HPDE6-E6E7 (cell line): ENCODE measurements around the gene PAM16.

Experiments used
- DNase-seq: peaks from one replicate; pipeline ENCODE4 v3.0.0; 2011; ENCODE audit warnings: missing footprints; ENCODE audit errors: extremely low spot score

PAM16 gene

DNA sequence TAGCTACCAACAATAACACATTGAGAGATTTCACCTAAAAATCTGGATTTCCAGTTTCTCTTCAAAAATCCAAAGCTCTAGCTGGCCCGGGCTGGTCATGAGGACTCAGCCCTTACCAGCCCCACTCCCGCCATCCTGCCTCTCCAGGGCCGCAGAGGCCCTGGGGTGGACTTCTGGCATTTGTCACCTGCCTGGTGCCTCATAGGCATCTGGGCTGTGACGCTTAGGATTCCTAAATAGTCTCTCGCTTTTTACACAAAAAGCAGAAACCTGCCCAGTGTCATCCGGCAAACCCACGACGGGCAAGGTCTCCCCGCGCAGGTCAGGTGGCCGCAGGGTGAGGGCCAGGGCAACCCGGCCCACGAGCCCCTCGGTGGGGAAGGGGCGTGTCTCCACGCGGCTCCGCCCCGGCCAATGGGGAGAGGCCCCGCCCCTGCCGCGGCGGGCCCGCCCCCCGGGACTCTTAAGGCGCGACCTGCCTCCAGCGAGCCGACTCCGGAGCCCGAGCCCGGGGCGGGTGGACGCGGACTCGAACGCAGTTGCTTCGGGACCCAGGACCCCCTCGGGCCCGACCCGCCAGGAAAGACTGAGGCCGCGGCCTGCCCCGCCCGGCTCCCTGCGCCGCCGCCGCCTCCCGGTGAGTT, 20.4 kb upstream of the PAM16 start, which contains the start of gene VASN:
Gene VASN, plus strand, starts transcription at position 492 of the 644 bp plus-strand sequence. CDS start 9,030 bp downstream, outside the sequence.
- DNase-seq = peak; percentile 67

DNA sequence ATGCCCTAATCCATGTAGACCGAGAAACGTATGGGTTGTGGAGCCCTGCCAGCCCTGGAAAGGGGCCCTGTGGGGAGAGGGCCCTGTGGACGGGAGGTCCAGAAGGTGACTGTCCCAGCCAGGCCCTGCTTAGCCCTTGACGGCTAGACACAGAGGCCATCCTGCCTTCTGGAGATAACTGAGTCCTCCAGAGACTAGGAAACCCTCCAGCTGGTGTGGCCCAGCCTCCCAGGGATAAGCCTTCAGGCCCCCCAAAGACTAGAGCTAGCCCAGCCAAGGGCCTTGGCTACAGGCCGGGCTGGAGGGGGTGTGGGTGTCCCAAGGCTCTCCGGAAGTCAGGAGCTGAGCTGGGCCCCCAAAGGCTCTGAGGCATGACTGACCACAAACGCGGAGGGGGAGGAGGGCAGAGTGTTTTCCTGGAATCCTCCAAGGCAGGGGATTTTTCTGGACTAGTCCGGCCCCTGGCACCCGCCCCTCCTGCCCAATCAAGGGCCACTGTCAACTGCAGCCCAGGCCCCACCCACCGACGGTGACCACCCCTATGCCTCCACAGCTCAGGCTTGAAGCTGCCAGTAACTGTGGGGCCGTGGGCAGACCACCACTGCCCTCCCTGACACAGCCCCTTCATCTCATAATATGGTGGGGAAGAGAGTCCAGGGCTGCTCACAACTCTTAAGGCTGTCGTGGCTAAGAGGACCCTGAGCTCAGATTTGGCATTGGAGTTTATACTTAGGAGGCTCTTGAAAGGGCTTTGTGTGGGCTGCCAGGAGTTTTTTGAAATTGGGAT, 19.6 kb upstream of the PAM16 start:
- DNase-seq = no peak

DNA sequence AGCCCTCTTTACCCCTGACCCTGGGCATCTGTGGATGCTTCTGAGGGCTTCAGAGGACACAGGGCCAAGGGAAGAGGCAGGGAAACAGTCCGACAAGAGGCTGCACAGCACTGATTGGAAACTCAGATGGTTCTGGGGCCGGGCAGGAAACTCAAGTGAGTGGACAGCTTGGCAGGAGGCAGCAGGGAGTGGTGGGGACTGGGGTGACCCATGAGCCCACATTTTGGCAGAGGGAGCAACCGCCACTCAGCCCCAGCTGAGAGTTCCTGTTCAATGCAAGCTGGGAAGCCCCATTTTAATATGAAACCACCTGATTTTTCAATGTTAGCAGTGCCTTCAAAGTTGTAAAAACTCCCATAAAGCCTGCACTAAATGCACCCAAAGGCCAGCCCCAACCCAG, 19.0 kb upstream of the PAM16 start:
- DNase-seq = no peak

DNA sequence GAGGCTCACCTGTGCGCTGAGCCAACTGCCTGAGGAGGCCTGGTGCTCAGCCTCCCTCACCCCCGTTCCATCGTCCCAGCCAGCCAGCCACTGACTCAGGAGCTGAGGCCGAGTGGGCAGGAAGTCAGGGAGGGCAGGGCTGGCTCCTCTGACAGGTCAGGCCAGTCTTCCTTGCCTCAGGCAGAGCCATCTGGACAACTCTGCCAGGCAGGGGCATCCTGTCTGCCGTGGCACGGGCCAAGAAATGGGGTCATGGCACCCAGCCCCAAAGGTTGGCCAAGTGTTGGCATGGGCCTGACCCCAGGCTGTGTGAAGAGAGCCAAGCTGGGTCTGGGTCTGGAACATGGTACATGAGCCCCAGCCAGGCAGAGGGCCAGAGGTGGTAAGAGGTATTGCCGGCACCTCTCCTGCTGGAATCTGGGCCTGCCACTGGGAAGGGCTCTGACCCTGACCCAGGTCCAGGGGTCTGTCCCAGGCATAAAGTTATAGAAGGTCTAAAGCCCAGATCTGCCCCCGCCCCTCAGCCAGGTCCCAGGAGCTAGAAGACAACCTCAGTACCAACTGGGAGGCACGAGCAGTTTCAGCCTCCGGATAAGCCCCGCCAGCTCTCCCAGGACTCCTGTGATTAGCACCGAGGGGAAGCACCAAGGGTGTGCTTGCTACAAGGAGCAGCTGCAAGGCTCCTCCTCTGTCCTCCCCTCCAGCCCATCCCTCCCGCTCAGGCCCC, 18.0 kb upstream of the PAM16 start:
- DNase-seq = peak; percentile 86

DNA sequence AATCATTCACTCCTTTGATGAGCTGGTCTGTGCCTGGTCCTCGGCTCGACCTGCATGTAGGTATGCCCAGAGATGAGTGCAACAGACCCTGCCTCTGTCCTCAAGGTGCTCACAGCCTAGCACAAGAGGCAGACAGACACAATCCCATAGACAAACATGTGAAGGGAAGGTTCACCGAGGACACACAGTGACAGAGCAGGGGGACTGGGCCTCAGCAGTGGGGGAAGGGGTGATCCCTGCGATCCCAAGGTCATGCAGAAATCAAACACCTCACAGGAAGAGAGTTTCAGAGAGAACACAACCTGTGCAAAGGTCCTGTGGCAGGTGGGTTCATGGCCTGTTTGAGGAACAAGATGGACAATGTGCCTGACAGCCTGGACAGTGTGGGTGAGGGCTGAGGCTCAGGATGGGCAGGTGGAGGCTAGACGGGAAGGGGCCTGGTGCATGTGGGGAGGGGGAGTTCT, 16.3 kb upstream of the PAM16 start:
- DNase-seq = no peak

DNA sequence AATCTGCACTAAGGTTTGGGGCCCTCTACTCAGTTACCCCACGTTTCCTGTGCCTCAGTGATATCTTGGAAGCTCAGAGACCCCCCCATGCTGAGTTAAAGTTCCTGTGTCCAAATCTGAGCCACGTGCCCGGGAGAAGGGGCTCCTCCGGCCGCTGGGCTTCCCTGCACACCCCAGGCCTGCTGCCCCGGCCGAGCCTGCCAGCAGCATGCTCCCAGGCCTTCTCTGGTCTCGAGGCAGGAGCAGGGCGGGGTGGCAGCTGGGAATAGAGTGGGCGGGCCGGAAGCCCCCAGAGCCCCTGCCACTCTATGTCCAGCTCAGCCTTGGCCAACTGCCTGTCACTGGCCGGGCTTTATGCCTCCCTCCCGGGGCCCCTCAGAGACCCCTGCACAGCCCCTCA, 14.9 kb upstream of the PAM16 start:
- DNase-seq = no peak

DNA sequence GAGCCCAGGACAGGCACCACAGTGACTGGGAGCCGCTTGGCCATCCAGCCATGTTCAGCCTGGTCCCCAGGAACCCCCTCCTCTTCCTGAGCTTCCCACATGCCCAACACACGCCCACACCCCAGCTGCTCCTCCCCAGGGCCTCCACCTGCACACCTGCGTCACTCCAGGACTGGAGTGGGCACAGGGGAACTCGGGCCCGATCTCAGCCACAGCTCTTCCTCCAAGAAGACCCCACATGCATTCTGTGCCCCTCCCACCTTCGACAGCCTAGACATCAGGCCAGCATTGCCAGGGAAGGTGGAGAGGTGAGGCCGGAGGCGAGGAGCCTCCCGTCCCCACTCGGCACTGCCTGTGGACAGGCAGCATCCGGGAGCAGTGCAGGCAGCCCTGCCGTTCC, 14.5 kb upstream of the PAM16 start:
- DNase-seq = no peak

DNA sequence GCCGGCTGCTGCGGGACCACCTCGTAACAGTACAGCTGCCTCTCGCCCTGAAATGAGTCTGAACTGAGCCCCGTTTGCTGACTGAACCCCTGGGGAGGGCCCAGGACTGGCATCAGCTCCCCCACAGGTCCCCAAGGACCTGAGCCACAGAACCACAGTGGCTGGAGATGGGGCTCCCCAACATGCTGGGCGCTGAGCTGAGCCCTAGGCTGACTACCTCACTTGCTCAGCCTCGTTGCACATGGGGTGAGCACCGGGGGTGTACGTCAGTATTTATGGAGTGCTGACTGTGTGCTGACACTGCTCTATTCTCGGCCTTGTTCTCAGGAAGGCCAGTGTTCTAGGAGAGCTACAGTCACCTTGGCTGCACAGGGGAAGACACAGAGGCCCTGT, 13.9 kb upstream of the PAM16 start:
- DNase-seq = no peak

DNA sequence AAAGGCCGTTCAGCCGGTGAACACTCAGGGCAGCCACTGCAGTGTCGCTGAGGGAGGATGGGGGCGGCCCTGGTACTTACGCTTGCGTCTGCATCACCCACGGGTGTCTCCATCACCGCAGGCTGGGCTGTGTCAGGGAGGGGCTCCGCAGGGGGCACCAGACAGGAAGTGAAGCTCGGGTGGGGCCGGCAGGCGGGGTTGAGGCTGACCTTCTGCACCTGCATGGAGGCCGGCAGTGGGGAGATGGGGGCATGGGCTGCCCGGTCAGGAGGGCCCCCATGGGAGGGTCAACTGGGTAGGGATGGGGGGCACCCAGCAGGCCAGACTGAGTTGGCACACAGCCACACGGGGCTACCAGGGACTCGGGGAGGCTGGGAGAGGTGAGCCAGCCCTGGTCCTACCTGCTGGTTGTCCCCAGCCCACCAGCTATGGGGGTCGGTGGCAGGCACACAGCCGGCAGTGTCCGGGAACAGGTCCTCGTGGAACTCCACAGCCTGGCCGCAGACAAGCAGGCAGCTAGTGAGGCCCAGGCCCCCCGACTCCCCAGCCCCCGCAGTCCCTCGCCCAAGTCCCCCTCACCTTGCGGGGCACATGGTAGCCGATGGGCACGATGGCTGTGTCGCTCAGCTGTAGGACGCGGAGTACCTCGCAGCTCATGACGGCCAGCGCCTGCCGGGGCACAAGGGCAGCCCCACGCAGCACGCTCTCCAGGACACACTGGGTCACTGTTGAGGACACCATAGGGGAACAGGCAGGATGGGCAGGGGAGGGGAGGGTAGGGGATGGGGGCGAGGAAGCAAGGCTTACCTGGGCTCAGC, 13.3 kb upstream of the PAM16 start:
- DNase-seq = no peak

DNA sequence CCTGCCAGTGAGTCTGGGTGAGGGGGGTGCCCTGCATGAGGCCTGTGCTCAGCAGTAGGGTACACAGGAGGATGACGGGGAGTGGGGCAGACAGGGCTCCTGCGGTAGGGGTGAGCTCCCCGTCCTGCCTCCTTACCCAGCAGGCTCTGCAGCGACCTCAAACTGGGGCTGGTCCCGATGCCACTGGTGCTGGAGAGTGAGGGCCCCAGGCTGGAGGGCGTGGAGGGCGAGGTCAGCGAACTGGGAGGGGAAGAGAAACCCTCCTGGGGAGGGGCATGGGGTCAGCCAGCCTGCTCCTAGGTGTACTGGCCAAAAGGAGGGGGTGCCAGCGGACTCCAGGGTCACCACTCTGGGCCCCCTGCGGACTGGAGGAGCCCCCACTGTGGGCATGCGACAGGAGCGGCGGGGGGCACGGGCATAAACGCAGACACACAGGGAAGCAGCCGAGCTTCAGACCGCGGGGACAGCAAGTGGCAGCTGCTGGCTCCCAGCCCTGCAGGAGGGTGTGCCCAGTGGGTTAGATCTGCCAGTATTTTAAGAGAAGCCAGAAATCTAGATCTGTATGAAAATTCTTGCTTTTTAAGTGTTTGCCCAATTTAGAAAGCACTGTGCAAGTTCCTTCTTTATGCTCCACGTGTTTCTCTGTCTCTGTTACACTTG, 11.5 kb upstream of the PAM16 start:
- no peak for DNase-seq

DNA sequence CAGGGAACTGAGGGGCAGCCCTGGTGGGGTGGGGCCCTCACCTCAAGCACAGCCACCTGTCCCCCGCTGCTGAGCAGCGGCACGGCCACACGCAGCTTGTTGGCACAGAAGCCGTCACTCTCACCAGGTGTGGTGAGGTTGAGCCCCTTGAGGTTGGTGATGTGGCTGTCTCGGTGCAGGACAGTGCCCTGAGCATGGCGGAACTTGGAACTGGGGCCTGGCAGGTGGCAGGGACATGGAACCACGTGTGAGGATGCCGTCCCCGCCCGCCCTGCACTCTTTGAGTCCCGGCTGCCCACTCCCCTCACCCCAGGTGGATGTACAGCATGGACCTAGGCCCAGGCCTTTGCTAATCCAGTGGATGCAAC, 10.8 kb upstream of the PAM16 start:
- DNase-seq = no peak

DNA sequence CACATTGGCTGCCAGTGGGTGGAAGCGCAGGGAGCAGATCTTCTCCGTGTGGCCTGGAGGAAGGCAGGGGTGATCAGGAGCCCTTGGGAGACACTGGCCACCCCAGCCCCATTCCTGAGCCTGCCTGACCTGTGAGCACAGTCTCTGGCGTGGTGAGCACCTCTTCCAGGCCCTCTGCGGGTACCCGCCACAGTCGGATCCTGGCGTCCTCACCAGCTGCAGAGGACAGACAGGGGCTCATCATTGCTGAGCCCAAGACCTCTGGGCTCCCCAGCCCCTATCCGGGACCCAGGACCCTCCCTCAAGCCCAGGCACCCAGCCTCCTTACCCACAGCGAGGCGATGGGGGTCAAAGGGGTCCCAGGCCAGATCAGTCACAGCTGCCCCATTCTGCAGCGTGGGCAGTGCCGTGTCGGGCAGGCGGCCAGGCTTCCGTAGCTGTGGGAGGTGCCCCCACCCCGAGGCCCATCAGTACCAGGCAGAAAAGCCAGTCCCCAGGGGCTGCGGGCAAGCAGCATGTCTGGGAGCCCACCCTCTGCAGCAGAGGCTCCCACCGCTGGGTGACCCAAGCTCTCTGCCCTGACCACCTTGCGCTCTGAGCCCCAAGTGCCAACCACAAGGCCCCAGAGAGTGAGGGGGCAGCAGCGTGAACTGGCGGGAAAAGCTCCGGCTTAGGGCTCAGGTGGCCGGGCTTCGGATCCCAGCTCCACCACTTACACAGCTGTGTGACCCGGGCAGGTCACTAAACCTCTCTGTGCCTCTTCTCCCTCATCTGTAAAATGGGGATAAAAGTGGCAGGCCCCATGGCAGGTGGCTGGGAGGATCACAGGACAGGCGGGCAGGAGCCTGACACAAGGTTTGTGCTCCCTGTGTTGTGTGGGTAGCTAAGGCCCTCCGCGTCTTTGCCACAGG, 10.2 kb upstream of the PAM16 start:
- DNase-seq = no peak

DNA sequence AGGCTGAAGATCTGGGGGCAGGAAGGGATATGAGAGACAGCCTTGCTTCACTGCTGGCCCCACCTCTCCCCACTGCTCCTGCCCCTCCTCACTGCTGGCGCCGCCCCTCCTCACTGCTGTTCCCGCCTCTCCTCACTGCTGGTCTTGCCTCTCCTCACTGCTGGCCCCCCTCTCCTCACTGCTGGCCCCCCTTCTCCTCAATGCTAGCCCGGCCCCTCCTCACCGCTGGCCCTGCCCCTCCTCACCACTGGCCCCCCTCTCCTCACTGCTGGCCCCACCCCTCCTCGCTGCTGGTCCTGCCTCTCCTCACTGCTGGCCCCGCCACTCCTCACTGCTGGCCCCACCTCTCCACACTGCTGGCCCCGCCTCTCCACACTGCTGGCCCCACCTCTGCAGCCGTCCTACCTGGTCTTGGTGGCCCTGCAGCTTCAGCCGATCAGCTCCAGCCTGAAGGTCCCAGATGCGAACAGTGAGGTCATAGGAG, 9.5 kb upstream of the PAM16 start:
- no peak for DNase-seq

DNA sequence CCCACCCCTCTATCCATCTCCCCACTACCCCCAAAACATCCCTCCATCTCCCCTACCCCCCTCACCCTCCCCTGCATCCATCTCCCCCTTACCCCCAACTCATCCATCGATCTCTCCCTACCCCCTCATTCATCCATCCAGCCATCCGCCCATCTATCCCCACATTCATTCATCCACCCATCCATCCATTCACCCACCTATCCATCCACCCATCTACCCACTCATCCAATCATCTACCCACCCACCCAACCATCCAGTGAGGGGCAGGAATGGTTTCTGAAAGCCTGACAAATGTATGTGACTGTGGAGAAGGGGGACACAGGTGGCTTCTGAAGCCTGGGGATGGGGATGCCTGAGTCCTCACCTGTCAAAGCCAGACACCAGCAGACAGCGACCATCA, 8.8 kb upstream of the PAM16 start:
- DNase-seq = no peak

DNA sequence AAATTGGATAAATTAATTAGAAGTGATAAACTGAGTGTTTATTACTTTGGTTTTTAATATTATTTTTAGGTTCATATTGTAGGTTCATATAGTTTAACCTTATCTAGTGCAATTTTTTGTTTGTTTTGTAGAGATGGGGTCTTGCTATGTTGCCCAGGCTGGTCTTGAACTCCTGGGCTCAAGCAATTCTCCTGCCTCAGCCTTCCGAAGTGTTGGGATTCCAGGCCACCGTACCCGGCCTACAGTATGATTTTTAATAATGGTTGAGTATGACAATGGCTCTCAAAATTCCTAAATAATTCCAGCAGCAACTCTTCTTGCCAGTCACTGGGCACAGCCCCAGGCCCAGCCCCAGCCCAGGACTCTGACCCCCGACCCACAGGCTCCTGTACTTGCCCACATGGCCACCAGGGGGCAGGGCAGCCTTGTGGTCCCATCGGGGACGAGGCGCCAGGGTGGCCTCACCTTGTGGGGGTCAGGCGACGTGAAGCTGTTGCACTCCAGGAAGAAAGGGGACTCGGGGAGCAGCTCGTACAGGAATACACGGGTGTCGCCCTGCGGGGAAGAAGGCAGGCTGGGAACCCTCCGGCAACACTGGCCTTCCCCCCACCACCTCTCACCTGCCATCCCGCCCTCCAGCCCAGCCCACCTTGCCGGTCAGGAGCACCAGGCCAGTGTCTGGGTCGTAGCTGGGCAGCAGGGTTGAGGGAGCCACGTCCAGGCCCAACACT, 7.9 kb upstream of the PAM16 start:
- DNase-seq = no peak

DNA sequence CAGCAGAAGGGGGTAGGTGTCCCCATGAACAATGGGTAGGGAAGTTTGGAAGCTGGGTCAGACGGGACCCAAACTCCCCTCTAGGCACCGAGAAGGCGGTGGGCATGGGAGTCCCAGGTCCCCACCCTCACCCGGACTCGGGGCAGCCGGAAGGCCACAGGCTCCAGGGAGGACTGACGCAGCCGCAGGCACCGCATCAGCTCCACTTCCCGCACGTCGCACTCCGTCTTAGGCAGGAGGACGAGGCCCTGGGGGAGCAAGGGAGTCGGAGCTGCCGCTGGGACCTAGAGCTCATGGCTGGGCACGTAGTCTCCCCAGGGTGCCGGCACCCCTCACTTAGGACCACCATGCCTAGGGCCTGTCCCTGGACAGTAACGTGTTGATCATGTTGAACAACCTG, 7.1 kb upstream of the PAM16 start:
- DNase-seq = no peak

DNA sequence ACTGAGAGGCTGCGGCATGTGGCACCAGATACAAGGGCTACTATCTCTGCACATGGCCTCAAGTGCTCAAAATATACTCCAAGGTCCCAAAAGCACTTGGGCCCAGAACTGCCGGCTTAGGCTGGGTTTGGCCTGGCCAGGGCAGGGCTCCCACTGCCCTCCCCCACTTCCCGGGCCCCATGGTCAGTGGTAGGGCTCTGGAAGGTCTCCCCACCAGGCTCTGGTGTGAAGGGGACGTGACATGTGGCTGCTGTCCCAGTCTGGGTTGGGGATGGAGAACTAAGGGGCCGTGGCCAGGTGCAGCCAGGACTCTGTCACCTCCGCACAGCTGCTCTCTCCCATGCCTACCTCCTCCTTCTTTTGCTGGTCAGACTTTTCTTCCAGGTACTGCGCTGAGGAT, 5.7 kb upstream of the PAM16 start:
- DNase-seq = no peak

DNA sequence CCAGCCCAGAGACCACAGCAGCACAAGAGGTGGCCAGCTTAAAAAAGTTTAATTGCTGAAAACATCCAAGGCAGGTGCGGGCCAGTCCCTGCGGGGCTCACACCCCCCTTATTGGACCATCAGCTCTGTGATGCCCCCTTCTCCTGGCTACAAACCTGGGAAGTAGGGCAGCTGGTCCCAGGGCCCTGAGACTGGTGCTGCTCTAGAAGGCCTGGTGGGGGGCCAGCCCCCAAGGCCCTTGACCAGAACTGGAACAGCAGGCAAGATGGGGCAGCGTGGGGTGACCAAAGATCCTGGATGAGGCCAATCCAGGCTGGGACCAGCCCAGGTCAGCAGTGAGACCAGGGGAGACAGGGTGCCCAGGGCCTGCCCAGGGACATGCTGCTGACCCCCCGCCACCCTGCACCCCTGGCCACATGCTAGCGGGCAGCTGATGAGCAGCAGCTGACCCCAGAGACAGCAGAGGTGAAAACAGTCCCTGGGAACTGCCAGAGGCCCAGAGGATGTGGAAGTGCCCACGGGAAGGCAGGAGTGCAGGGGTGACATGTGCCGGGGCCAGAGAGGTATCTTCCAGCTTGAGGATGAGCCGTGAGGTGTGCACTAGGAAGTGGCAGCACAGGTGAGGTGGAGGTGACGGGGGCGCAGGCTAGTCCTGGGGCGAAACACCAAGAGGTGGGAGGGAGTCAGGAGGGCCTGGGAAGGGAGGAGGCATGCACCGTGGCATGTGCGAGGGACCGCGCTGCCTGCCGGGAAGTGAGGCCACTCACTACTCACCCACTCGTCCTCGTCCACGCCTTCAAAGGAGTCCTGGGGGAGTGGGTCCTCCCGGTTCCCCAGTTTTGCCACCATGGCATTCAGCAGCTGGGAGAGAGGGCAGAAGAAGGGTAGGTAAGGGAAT, 3.6 kb upstream of the PAM16 start:
- DNase-seq = no peak
